Sigmoid colon (tissue), 7 donors: ENCODE results near the gene VAT1L. TPM values are rescaled to one million over a fixed set of nuclear protein-coding genes. Genes with fewer than 3 reads are reported as not detected.

Experiments used
- DNase-seq: peaks from one replicate; pipeline ENCODE4 v3.0.0-alpha.2; 2019
- H3K27ac ChIP-seq, 4 donors: fragments of 200-600 bp; sonication (generic); one replicate each; pipeline ENCODE4 v1.5.1; 2016 to 2019; ENCODE audit warnings: mild to moderate bottlenecking in 1 of 4
- H3K27me3 ChIP-seq, 3 donors: fragments of 200-600 bp; sonication (generic); one replicate each; pipeline ENCODE4 v1.5.1; 2019; ENCODE audit warnings: mild to moderate bottlenecking in 1 of 3
- H3K36me3 ChIP-seq, 4 donors: fragments of 200-600 bp; sonication (generic); one replicate each; pipeline ENCODE4 v1.5.1; 2016 to 2019
- H3K4me1 ChIP-seq, 4 donors: fragments of 200-600 bp; sonication (generic); one replicate each; pipeline ENCODE4 v1.5.1; 2017 to 2019
- H3K4me3 ChIP-seq, 4 donors: fragments of 200-600 bp; sonication (generic); one replicate each; pipeline ENCODE4 v1.5.1; 2017 to 2019; ENCODE audit warnings: mild to moderate bottlenecking in 2 of 4, moderate library complexity in 1 of 4
- H3K9me3 ChIP-seq, 4 donors: fragments of 200-600 bp in 3 of 4; sonication (generic) in 3 of 4; one replicate each; pipeline versions ENCODE4 v1.5.1 to v1.6.1; 2013 to 2019
- CTCF ChIP-seq, 4 experiments: fragments of 450-650 bp in 3 of 4; fragments of 200-600 bp in 1 of 4; IDR thresholded peaks; one replicate each; pipeline ENCODE4 v1.5.1; 2016 to 2019; ENCODE audit warnings: antibody characterized with exemption in 4 of 4, mild to moderate bottlenecking in 3 of 4, moderate library complexity in 2 of 4
- EP300 ChIP-seq, 4 donors: sonication (generic); formaldehyde crosslinking; IDR thresholded peaks; one replicate each; pipeline ENCODE4 v1.6.1; 2017; ENCODE audit warnings: antibody characterized with exemption in 4 of 4
- POLR2A ChIP-seq, 2 donors: fragments of 450-650 bp; IDR thresholded peaks; one replicate each; pipeline ENCODE4 v1.6.1; 2016; ENCODE audit warnings: antibody characterized with exemption in 2 of 2, mild to moderate bottlenecking in 2 of 2, moderate library complexity in 2 of 2
- POLR2AphosphoS5 ChIP-seq, 4 donors: sonication (generic); formaldehyde crosslinking; IDR thresholded peaks; one replicate each; pipeline ENCODE4 v1.6.1; 2017; ENCODE audit warnings: antibody characterized with exemption in 4 of 4
- WGBS, 2 donors: extraction: QIAGEN DNeasy Blood & Tissue Kit; methylation state at CpG; one replicate each; pipeline ENCODE4 v1.1.7; 2013; 5-methylcytosine and 5-hydroxymethylcytosine counted together
- intact Hi-C: fragments of 100-400 bp; cut with DNase I; formaldehyde crosslinking; loops from one replicate; pipeline ENCODE4 v1.15.1; 2023
- polyA plus RNA-seq, 3 donors: library from polyadenylated mRNA; stranded (reverse); fragments of 200-250 nt; gene quantifications; one replicate each; pipeline ENCODE4 v1.2.3, GENCODE V29; 2013
- total RNA-seq, 4 donors: library from RNA; depleted of rRNA; stranded (reverse); fragments of >200 nt; gene quantifications; one replicate each; pipeline ENCODE4 v1.1.0, GENCODE V29; 2016
- donor health status: healthy with polysubstance abuse.
- donor health status: Bipolar disorder and iron deficiency.
- donor health status: healthy.

The VAT1L gene
- total and polyA plus RNA-seq, 7 donors, result 0.60 to 6.4 (median 4.5) TPM

- intact Hi-C loops, result no loop called here
- H3K4me1 ChIP-seq, result peaks cover 0 to 6% (median 4%) of the 10 kb centered on the region in 4 donors
- no peak overlapping the region for H3K4me3 ChIP-seq
- no peaks in the 10 kb centered on the region for H3K36me3 ChIP-seq
- 35 to 94% methylated on average over 1 of the region's 1 CpG for WGBS, 2 donors
- H3K9me3 ChIP-seq, result no peaks in the 10 kb centered on the region
- DNase-seq, result no peak
- H3K27me3 ChIP-seq, result no peaks in the 10 kb centered on the region
- no peak overlapping the region for H3K27ac ChIP-seq
- TF ChIP-seq POLR2A (IDR thresholded peaks at IDR 0.05), result no peak
- no peak for TF ChIP-seq POLR2AphosphoS5 (IDR thresholded peaks at IDR 0.05)
These were observed 29.2 kb upstream of the VAT1L start for GRCh38 chr16:77759201-77759600.

GRCh38 chr16:77759821-77760220 lies 28.5 kb upstream of the VAT1L start:
- intact Hi-C loops, result no loop called here
- Histone ChIP-seq H3K36me3 (no peaks in the 10 kb centered on the region), H3K4me1 (peaks cover 0 to 12% (median 9%) of the 10 kb centered on the region in 4 donors), H3K27me3 (no peaks in the 10 kb centered on the region), H3K4me3 (no peak overlapping the region), H3K27ac (no peak overlapping the region), H3K9me3 (no peaks in the 10 kb centered on the region)
- 56 to 70% methylated on average over 3 of the region's 3 CpGs for WGBS, 2 donors
- no peak for DNase-seq
- TF ChIP-seq POLR2A (IDR thresholded peaks at IDR 0.05) (no peak), CTCF (IDR thresholded peaks at IDR 0.05) (no peak), POLR2AphosphoS5 (IDR thresholded peaks at IDR 0.05) (no peak), EP300 (IDR thresholded peaks at IDR 0.05) (no peak)

- no peak for TF ChIP-seq EP300 (IDR thresholded peaks at IDR 0.05)
- no peak for TF ChIP-seq POLR2A (IDR thresholded peaks at IDR 0.05)
- TF ChIP-seq POLR2AphosphoS5 (IDR thresholded peaks at IDR 0.05), result no peak
- no peak for TF ChIP-seq CTCF (IDR thresholded peaks at IDR 0.05)
- H3K36me3 ChIP-seq, result no peaks in the 10 kb centered on the region
- no peaks in the 10 kb centered on the region for H3K27me3 ChIP-seq
- intact Hi-C loops, result no loop called here
- DNase-seq, result no peak
- peaks cover 0 to 12% (median 9%) of the 10 kb centered on the region in 4 donors for H3K4me1 ChIP-seq
- no peaks in the 10 kb centered on the region for H3K9me3 ChIP-seq
- 71 to 74% methylated on average over 1 of the region's 1 CpG for WGBS, 2 donors
- H3K27ac ChIP-seq, result no peak overlapping the region
- H3K4me3 ChIP-seq, result no peak overlapping the region
These were observed 27.6 kb upstream of the VAT1L start for GRCh38 chr16:77760800-77761199.

GRCh38 chr16:77761204-77761603 lies 27.2 kb upstream of the VAT1L start:
- Histone ChIP-seq H3K4me3 (no peak overlapping the region), H3K36me3 (no peaks in the 10 kb centered on the region), H3K9me3 (no peaks in the 10 kb centered on the region), H3K4me1 (peaks cover 0 to 12% (median 9%) of the 10 kb centered on the region in 4 donors), H3K27me3 (no peaks in the 10 kb centered on the region), H3K27ac (no peak overlapping the region)
- intact Hi-C loops, result no loop called here
- TF ChIP-seq CTCF (IDR thresholded peaks at IDR 0.05) (no peak), EP300 (IDR thresholded peaks at IDR 0.05) (no peak), POLR2A (IDR thresholded peaks at IDR 0.05) (no peak), POLR2AphosphoS5 (IDR thresholded peaks at IDR 0.05) (no peak)
- DNase-seq, result no peak
- 82 to 83% methylated on average over 1 of the region's 1 CpG for WGBS, 2 donors

GRCh38 chr16:77762262-77762661 lies 26.1 kb upstream of the VAT1L start:
- Histone ChIP-seq H3K4me1 (peaks cover 0 to 12% (median 9%) of the 10 kb centered on the region in 4 donors), H3K36me3 (no peaks in the 10 kb centered on the region), H3K9me3 (no peaks in the 10 kb centered on the region), H3K4me3 (no peak overlapping the region), H3K27ac (no peak overlapping the region), H3K27me3 (no peaks in the 10 kb centered on the region)
- intact Hi-C loops, result no loop called here
- TF ChIP-seq POLR2AphosphoS5 (IDR thresholded peaks at IDR 0.05) (no peak), POLR2A (IDR thresholded peaks at IDR 0.05) (no peak), CTCF (IDR thresholded peaks at IDR 0.05) (no peak), EP300 (IDR thresholded peaks at IDR 0.05) (no peak)
- no peak for DNase-seq
- 37 to 52% methylated on average over 2 of the region's 2 CpGs for WGBS, 2 donors
